ENCODE results near the gene GOLGA6B.
"Not testable (repeated sequence)": the region's sequence is repeated elsewhere in the genome, so short reads cannot be mapped to it uniquely, and the experiment has no call there.

Gene GOLGA6B, protein sequence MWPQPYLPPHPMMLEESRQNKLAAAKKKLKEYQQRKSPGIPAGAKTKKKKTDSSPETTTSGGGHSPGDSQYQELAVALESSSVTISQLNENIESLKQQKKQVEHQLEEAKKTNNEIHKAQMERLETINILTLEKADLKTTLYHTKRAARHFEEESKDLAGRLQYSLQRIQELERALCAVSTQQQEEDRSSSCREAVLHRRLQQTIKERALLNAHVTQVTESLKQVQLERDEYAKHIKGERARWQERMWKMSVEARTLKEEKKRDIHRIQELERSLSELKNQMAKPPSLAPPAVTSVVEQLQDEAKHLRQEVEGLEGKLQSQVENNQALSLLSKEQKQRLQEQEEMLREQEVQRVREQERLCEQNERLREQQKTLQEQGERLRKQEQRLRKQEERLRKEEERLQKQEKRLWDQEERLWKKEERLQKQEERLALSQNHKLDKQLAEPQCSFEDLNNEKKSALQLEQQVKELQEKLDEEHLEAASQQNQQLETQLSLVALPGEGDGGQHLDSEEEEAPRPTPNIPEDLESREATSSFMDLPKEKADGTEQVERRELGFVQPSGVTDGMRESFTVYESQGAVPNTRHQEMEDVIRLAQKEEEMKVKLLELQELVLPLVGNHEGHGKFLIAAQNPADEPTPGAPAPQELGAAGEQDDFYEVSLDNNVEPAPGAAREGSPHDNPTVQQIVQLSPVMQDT

DNA sequence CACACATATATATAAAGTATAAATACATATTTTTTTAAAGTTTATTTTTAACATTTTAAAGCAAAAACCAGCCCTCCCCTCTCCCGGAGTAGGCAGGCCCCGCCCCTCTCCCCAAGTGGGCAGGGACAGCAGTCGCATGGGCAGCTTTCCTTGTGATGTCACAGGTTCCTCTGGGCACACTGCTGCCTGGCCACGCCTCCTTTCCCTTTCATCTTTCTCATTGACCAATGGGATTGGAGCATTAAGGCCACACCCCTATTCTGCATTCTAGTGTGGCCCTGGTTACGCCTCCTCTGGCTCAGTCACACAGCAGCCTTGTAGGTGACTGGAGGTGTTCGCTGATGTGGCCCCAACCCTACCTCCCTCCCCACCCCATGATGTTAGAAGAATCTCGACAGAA lies at the start of gene GOLGA6B:
TSS of gene GOLGA6B (plus strand) at position 301 of the 400 bp plus-strand sequence. CDS start at position 342, 41 bp downstream.
- H3K9me3 Mint-ChIP-seq; H3K36me3 Mint-ChIP-seq; ATAC-seq; DNase-seq (ENCODE audit: low spot score in 2 of 2); H3K4me1 Mint-ChIP-seq; H3K27ac Mint-ChIP-seq; H3K4me3 Mint-ChIP-seq: not testable (repeated sequence)

DNA sequence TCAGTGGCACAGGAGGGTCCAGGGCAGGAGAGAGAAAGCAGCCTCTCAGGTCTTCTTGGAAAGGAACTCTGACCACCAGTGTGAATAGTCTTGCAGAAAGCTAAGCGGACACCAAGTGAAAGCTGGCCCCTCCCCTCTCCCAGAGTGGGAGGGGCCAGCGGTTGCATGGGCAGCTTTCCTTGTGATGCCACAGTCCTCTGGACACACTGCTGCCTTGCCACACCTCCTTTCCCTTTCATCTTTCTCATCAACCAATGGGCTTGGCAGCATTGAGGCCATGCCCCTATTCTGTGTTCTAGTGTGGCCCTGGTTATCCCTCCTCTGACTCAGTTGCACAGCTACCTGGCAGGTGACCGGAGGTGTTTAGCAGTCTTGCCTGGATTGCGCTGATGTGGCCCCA lies 49.7 kb upstream of the GOLGA6B start:
- ATAC-seq: no peak
- H3K4me3 Mint-ChIP-seq: no peak overlapping the region
- no peaks in the 10 kb centered on the region for H3K36me3 Mint-ChIP-seq
- no peaks in the 10 kb centered on the region for H3K4me1 Mint-ChIP-seq
- H3K27ac Mint-ChIP-seq: no peak overlapping the region
- no peak for DNase-seq (ENCODE audit: low spot score in 2 of 2)
- H3K9me3 Mint-ChIP-seq: no peaks in the 10 kb centered on the region

DNA sequence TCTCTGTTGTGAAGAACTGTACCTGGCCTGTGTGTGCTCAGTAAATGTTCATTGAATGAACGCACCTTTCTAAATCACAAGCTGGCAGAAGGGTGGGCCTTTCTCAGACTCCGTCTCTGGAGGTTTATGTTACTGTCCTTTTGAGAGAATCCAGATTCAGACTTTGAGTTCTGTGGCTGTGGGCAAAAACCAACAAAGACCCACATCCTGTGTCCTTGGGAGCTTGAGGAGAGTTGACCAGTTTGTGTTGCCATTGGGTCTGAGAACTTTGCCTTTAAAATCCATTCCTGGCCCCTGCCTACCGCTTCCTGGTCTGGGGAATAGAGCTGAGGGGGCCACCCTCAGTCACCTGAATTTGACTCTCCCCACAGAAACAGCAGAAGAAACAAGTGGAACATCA lies 46.4 kb upstream of the GOLGA6B start:
- not testable (repeated sequence) for H3K36me3 Mint-ChIP-seq; DNase-seq (ENCODE audit: low spot score in 2 of 2); H3K4me1 Mint-ChIP-seq; H3K4me3 Mint-ChIP-seq; H3K27ac Mint-ChIP-seq; ATAC-seq; H3K9me3 Mint-ChIP-seq

DNA sequence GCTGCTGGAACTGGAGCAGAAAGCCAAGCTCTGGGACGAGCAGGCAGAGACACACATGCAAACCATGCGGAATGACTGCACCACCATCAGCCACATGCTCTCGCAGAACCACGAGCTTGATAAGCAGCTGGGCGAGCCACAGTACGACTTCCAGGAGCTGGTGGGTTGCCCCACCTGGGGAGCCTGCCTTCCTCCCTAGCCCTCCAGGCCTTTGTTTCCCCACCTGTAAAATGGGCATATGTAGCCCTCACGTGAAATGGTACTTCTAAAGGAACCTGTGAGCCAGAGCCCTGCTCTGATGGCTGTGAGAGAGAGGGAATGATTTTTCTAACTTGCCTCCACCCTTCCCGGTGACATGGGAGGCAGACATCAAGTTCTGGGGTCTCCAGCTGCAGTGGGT lies 44.6 kb upstream of the GOLGA6B start:
- Mint-ChIP-seq H3K4me3 (no peak overlapping the region), H3K9me3 (no peaks in the 10 kb centered on the region)
- DNase-seq (ENCODE audit: low spot score in 2 of 2): no peak

DNA sequence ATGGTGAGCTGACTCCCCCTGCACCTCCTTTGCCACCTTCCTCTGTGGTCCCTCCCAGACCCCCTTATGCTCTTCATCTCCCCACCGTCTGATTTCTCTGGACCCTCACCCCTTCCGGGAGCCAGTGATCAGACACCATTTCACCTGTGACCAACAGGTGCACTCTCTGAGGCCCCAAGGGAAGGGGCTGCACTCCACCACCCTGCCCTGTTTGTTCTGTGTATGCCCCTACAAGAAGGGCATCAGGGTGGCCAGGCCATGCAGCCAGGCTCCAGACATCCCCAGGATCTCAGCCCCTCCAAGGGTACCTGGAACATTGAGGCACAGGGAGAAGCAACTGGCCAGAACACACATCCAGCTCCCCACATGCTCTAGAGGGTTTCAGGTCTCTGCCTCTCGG lies 42.2 kb upstream of the GOLGA6B start:
- not testable (repeated sequence) for H3K4me1 Mint-ChIP-seq; H3K4me3 Mint-ChIP-seq; H3K27ac Mint-ChIP-seq; H3K9me3 Mint-ChIP-seq; H3K36me3 Mint-ChIP-seq; DNase-seq (ENCODE audit: low spot score in 2 of 2); ATAC-seq

More for the DNA sequence above, 44.6 kb upstream of the GOLGA6B start:
- no peaks in the 10 kb centered on the region for H3K36me3 Mint-ChIP-seq
- no peaks in the 10 kb centered on the region for H3K4me1 Mint-ChIP-seq
- ATAC-seq: no peak
- no peak overlapping the region for H3K27ac Mint-ChIP-seq

- no peaks in the 10 kb centered on the region for H3K36me3 Mint-ChIP-seq
- DNase-seq (ENCODE audit: low spot score in 2 of 2): no peak
- H3K9me3 Mint-ChIP-seq: no peaks in the 10 kb centered on the region
- H3K4me1 Mint-ChIP-seq: no peaks in the 10 kb centered on the region
- no peak for ATAC-seq
- no peak overlapping the region for H3K4me3 Mint-ChIP-seq
- no peak overlapping the region for H3K27ac Mint-ChIP-seq
These were observed 39.5 kb upstream of the GOLGA6B start for GRCh38 chr15:72614810-72615532.

GRCh38 chr15:72615533-72616233 lies 38.8 kb upstream of the GOLGA6B start:
- ATAC-seq; H3K9me3 Mint-ChIP-seq; H3K4me1 Mint-ChIP-seq; DNase-seq (ENCODE audit: low spot score in 2 of 2); H3K27ac Mint-ChIP-seq; H3K4me3 Mint-ChIP-seq; H3K36me3 Mint-ChIP-seq: not testable (repeated sequence)

DNA sequence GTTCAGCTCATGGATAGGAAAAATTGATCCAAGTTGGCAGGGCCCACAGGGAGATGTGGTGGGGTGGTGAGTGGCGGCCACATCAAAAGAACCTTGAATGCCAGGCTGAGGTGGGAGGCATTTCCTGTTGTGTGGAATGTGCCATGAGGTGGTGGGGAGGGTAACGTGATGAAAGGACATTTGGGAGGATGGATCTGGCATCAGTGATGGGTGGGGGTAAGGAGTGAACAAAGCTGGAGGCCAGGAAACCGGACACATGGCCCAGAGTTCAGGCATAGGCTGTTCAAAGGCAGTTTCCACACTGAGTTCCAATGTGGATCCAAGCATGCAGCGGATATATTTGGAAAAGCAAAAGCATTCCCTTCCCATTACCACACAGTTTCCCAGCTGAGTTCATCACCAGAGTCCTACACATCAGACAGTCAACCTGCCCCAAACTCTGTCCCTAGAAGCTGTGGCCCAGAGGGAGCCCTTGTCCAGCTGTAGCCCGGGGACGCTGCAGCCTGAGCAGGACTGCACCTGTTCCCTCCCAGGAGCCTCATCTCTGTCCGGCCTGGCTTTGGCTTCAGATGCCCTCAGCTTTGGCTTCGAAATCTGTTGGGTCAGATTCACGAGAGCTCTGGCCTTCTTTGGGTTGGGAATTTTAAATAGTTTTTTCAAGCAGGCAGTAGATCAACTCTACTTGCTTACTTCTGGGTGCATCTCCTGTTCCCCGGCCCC lies 37.8 kb upstream of the GOLGA6B start:
- no peaks in the 10 kb centered on the region for H3K9me3 Mint-ChIP-seq
- DNase-seq (ENCODE audit: low spot score in 2 of 2) (no peak), ATAC-seq (no peak)
- no peak overlapping the region for H3K27ac Mint-ChIP-seq
- H3K4me1 Mint-ChIP-seq: no peaks in the 10 kb centered on the region
- H3K4me3 Mint-ChIP-seq: no peak overlapping the region
- no peaks in the 10 kb centered on the region for H3K36me3 Mint-ChIP-seq

DNA sequence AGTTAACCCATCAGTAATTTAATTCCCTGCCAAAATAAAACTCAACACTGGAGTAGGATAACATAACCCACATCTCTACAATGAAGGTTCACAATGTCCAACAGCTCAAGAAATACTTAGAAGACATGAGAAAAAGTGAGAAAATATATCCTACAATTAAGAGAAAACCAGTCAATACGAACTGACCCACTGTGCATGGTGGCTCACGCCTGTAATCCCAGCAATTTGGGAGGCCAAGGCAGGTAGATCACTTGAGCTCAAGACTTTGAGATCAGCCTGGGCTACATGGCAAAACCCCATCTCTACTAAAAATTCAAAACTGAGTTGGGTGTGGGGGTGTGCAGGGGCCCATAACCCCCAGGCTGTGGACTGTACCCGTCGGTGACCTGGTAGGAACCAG lies 30.6 kb upstream of the GOLGA6B start:
- not testable (repeated sequence) for H3K4me1 Mint-ChIP-seq; DNase-seq (ENCODE audit: low spot score in 2 of 2); H3K27ac Mint-ChIP-seq; ATAC-seq; H3K36me3 Mint-ChIP-seq; H3K4me3 Mint-ChIP-seq; H3K9me3 Mint-ChIP-seq

DNA sequence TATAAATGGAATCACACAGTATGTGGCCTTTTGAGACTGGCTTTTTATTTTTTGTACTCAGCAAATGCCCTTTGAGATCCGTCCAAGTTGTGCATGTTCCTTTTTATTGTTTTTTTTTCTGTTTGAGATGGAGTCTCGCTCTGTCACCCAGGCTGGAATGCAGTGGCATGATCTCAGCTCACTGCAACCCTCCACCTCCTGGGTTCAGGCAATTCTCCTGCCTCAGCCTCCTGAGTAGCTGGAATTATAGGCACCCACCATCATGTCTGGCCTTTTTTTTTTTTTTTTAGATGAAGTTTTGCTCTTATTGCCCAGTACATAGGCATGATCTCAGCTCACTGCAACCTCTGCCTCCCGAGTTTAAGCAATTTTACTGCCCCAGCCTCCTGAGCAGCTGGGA lies 28.3 kb upstream of the GOLGA6B start:
- DNase-seq (ENCODE audit: low spot score in 2 of 2); H3K36me3 Mint-ChIP-seq; H3K4me3 Mint-ChIP-seq; H3K4me1 Mint-ChIP-seq; ATAC-seq; H3K9me3 Mint-ChIP-seq; H3K27ac Mint-ChIP-seq: not testable (repeated sequence)

DNA sequence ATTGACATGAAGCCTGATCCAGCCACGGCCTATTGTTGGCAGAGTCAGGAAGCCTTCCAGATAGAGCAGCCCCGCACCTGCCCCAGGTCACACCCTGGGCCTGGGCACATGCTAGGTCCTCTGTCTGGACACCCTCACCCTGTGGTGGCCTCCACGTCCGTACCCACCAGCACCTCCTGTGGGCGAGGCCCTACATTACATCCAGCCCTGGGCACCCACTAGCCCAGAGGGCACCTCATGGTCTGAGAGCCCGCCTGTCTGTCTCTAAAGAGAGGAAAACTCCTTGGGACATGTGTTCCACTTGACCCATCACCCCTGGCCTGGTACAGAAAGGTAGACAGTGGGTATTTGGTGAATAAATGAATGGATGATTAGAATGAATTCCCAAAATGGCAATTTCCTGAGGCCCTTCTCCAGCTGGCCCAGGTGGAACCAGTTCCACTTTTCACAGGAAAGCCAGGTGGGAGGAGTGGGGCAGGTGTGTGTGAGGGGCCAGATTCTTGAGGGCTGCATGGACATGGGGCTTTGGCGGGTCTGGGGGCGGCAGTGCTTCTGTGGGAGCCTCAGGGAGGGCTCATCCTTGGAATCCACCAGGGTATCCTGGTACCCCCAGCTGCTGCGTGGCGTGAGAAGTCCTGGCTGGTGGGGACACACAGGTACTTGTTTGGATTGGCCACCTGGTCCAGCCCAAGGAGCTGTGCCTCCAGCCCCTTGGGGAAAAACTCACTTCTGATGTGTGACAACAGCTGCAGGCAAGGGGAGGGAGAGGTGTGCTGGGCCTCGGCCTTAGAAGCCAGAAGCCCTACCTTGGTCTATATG lies 26.0 kb upstream of the GOLGA6B start:
- H3K36me3 Mint-ChIP-seq; H3K9me3 Mint-ChIP-seq; H3K27ac Mint-ChIP-seq; DNase-seq (ENCODE audit: low spot score in 2 of 2); H3K4me3 Mint-ChIP-seq; ATAC-seq; H3K4me1 Mint-ChIP-seq: not testable (repeated sequence)

GRCh38 chr15:72629068-72629570 lies 25.4 kb upstream of the GOLGA6B start:
- not testable (repeated sequence) for H3K4me1 Mint-ChIP-seq; H3K9me3 Mint-ChIP-seq; DNase-seq (ENCODE audit: low spot score in 2 of 2); H3K4me3 Mint-ChIP-seq; H3K36me3 Mint-ChIP-seq; ATAC-seq
- peak overlapping the region; percentile 68 for H3K27ac Mint-ChIP-seq

- ATAC-seq (peak; percentile 66), DNase-seq (ENCODE audit: low spot score in 2 of 2) (peak; percentile 30 to 81)
- not testable (repeated sequence) for H3K4me3 Mint-ChIP-seq, H3K36me3 Mint-ChIP-seq, H3K4me1 Mint-ChIP-seq, H3K9me3 Mint-ChIP-seq, H3K27ac Mint-ChIP-seq
These were observed 17.8 kb upstream of the GOLGA6B start for GRCh38 chr15:72636519-72637282.
